CD1c-positive myeloid dendritic cell (primary cell): ENCODE measurements around the gene CTSK.
"Not testable (repeated sequence)": the region's sequence is repeated elsewhere in the genome, so short reads cannot be mapped to it uniquely, and the experiment has no call there.

Experiments
- DNase-seq: peaks from one replicate; pipeline ENCODE4 v3.0.0-alpha.2; 2016; ENCODE audit errors: extremely low spot score

CTSK gene

GRCh38 chr1:150808121-150808520, at the start of gene CTSK:
CTSK (minus strand) TSS chr1:150808260; CDS start chr1:150806805, 1,455 bp downstream.
- no peak for DNase-seq

GRCh38 chr1:150852734-150853133, 44.7 kb upstream of the CTSK start:
- peak; percentile 50 for DNase-seq

GRCh38 chr1:150850801-150851362, 42.8 kb upstream of the CTSK start:
- DNase-seq, result not testable (repeated sequence)

- DNase-seq, result no peak
Observed at GRCh38 chr1:150846473-150847146, 38.5 kb upstream of the CTSK start.

GRCh38 chr1:150843474-150843873, 35.4 kb upstream of the CTSK start:
- peak; percentile 16 for DNase-seq

- DNase-seq, result no peak
Observed at GRCh38 chr1:150842964-150843363, 34.9 kb upstream of the CTSK start.

- no peak for DNase-seq
Observed at GRCh38 chr1:150842343-150842742, 34.3 kb upstream of the CTSK start.

- DNase-seq, result no peak
Observed at GRCh38 chr1:150841626-150842025, 33.6 kb upstream of the CTSK start.

- not testable (repeated sequence) for DNase-seq
Observed at GRCh38 chr1:150840850-150841249, 32.8 kb upstream of the CTSK start.

- no peak for DNase-seq
Observed at GRCh38 chr1:150836129-150836773, 28.2 kb upstream of the CTSK start.

GRCh38 chr1:150833961-150834360, 25.9 kb upstream of the CTSK start:
- not testable (repeated sequence) for DNase-seq

- no peak for DNase-seq
Observed at GRCh38 chr1:150832597-150832996, 24.5 kb upstream of the CTSK start.

- no peak for DNase-seq
Observed at GRCh38 chr1:150829751-150830150, 21.7 kb upstream of the CTSK start.

- DNase-seq, result no peak
Observed at GRCh38 chr1:150826299-150826698, 18.2 kb upstream of the CTSK start.

GRCh38 chr1:150820730-150821512, 12.9 kb upstream of the CTSK start:
- no peak for DNase-seq

GRCh38 chr1:150815871-150816270, 7.8 kb upstream of the CTSK start:
- no peak for DNase-seq

- DNase-seq, result peak; percentile 55
Observed at GRCh38 chr1:150813028-150813707, 5.1 kb upstream of the CTSK start.

GRCh38 chr1:150810958-150811659, 3.0 kb upstream of the CTSK start:
- DNase-seq, result no peak

GRCh38 chr1:150809651-150810050, 1.6 kb upstream of the CTSK start:
- DNase-seq, result no peak

GRCh38 chr1:150808846-150809245, 786 bp upstream of the CTSK start:
- DNase-seq, result no peak
